Natural killer cell (primary cell): Measurements from ENCODE around the gene MPV17L2. TPM values are rescaled to one million over a fixed set of nuclear protein-coding genes. Genes with fewer than 3 reads are reported as not detected.
"Not testable (repeated sequence)": the region's sequence is repeated elsewhere in the genome, so short reads cannot be mapped to it uniquely, and the experiment has no call there.

Experiments used
- ATAC-seq, 3 donors: fragments of 150-1000 bp in 2 of 3; fragments of 200-7000 bp in 1 of 3; cut with Tn5 transposase; 1 replicate in 1 of 3; 2 replicates in 2 of 3; pipeline ENCODE4 v1.10.0; 2021; ENCODE audit warnings: mild to moderate bottlenecking in 2 of 3, moderate library complexity in 2 of 3
- DNase-seq, 2 donors: peaks; one replicate each; pipeline versions ENCODE4 v3.0.0 to v3.0.0-alpha.2; 2013 to 2021; ENCODE audit warnings: mixed read lengths in 1 of 2
- H3K27ac ChIP-seq: one replicate; pipeline ENCODE4 v1.5.1; 2013; ENCODE audit warnings: mild to moderate bottlenecking, low read length
- H3K27me3 ChIP-seq: one replicate; pipeline ENCODE4 v1.6.1; 2013; ENCODE audit warnings: low read length; ENCODE audit not compliant: control insufficient read depth, insufficient read depth
- H3K36me3 ChIP-seq: one replicate; pipeline ENCODE4 v1.6.1; 2013; ENCODE audit warnings: low read length; ENCODE audit not compliant: control insufficient read depth, insufficient read depth
- H3K4me1 ChIP-seq: one replicate; pipeline ENCODE4 v1.6.1; 2013; ENCODE audit warnings: low read length; ENCODE audit not compliant: control insufficient read depth, insufficient read depth
- H3K4me3 ChIP-seq: one replicate; pipeline ENCODE4 v1.5.1; 2013; ENCODE audit warnings: low read length
- H3K9me3 ChIP-seq: one replicate; pipeline ENCODE4 v1.6.1; 2013; ENCODE audit warnings: low read length; ENCODE audit not compliant: control insufficient read depth, insufficient read depth
- H3K27ac Mint-ChIP-seq, 2 donors: one replicate each; pipeline ENCODE4 v1.8.0; 2022; ENCODE audit warnings: mild to moderate bottlenecking in 2 of 2, mixed read lengths in 2 of 2, moderate library complexity in 1 of 2
- H3K27me3 Mint-ChIP-seq, 2 donors: one replicate each; pipeline ENCODE4 v1.8.0; 2022; ENCODE audit warnings: low read depth in 2 of 2, mixed read lengths in 2 of 2
- H3K36me3 Mint-ChIP-seq: one replicate; pipeline ENCODE4 v1.8.0; 2022; ENCODE audit warnings: mixed read lengths
- H3K4me1 Mint-ChIP-seq, 2 donors: one replicate each; pipeline ENCODE4 v1.8.0; 2022; ENCODE audit warnings: mixed read lengths in 2 of 2
- H3K4me3 Mint-ChIP-seq: one replicate; pipeline ENCODE4 v1.8.0; 2022; ENCODE audit warnings: mild to moderate bottlenecking, moderate library complexity, mixed read lengths
- H3K9me3 Mint-ChIP-seq, 2 donors: one replicate each; pipeline ENCODE4 v1.8.0; 2022; ENCODE audit warnings: mixed read lengths in 2 of 2
- whole genome bisulfite sequencing: methylation state at CpG from one replicate; pipeline ENCODE4 v1.1.7; 2013; ENCODE audit warnings: missing lambda C conversion rate; ENCODE audit not compliant: insufficient coverage; 5-methylcytosine and 5-hydroxymethylcytosine counted together
- intact Hi-C: fragments of 100-400 bp; cut with micrococcal nuclease; formaldehyde crosslinking; loops from one replicate; pipeline ENCODE4 v1.14.2; 2022
- total RNA-seq, 4 donors: library from RNA; stranded (reverse); fragments of 120-200 nt in 1 of 4; gene quantifications; one replicate each; pipeline versions ENCODE4 v1.2.3 to v1.2.4, GENCODE V29; 2013 to 2022
- TF ChIP-seq, protein P1 (sequence below): fragments of 200-600 bp; IDR thresholded peaks from one replicate; pipeline ENCODE4 v1.8.0; 2022; ENCODE audit warnings: antibody characterized with exemption

The MPV17L2 gene
- total RNA-seq, 3 donors from 2014 or later (not counting 1 experiment from before 2014, with no cell fraction given) = 4.1 to 5.6 (median 4.5) TPM

DNA sequence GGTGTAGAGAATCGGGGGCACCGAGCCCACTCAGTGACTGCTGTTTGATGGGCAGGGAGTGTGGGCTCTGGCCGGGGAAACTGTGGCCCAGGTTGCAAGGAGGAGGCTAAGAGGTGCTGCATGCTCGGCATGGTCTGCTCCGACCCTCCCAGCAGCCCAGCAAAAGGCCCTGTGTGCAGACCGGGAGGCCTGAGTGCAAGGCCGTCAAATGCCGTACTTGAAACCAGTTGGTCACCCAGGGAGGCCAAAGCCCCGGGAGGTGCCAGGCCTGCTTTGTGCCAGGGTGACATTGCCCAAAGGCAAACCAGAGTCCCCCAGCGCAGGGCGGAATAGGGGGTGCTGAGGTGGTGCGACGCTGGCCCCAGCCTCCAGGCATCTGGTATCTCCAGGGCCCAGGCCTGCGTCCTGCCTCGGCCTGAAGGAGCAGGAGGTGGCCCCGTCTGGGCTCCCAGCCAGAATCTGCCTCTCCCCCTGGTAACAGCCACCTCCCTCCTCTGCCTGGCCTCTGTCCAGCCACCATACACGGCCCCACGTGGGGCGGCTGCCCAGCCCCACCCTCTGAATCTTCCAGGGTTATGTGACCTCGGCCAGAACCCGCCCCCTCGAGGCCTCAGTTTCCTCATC is 36.1 kb upstream of the MPV17L2 start:
- Histone ChIP-seq H3K27ac (no peak overlapping the region), H3K9me3 (no peaks in the 10 kb centered on the region), H3K27me3 (no peaks in the 10 kb centered on the region), H3K36me3 (no peaks in the 10 kb centered on the region), H3K4me1 (peaks cover 31% of the 10 kb centered on the region), H3K4me3 (no peak overlapping the region)
- 68% methylated on average over 22 of the region's 22 CpGs for whole genome bisulfite sequencing
- no peak overlapping the region for H3K27ac Mint-ChIP-seq
- H3K36me3 Mint-ChIP-seq = no peaks in the 10 kb centered on the region
- TF ChIP-seq, protein P1, sequence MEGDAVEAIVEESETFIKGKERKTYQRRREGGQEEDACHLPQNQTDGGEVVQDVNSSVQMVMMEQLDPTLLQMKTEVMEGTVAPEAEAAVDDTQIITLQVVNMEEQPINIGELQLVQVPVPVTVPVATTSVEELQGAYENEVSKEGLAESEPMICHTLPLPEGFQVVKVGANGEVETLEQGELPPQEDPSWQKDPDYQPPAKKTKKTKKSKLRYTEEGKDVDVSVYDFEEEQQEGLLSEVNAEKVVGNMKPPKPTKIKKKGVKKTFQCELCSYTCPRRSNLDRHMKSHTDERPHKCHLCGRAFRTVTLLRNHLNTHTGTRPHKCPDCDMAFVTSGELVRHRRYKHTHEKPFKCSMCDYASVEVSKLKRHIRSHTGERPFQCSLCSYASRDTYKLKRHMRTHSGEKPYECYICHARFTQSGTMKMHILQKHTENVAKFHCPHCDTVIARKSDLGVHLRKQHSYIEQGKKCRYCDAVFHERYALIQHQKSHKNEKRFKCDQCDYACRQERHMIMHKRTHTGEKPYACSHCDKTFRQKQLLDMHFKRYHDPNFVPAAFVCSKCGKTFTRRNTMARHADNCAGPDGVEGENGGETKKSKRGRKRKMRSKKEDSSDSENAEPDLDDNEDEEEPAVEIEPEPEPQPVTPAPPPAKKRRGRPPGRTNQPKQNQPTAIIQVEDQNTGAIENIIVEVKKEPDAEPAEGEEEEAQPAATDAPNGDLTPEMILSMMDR = no peak
- ATAC-seq (no peak), DNase-seq (no peak)
- H3K4me1 Mint-ChIP-seq = peaks cover 17 to 37% of the 10 kb centered on the region in 2 donors
- peaks cover 0 to 2% of the 10 kb centered on the region in 2 donors for H3K27me3 Mint-ChIP-seq
- no peak overlapping the region for H3K4me3 Mint-ChIP-seq
- intact Hi-C loops = no loop called here
- no peaks in the 10 kb centered on the region for H3K9me3 Mint-ChIP-seq

- Mint-ChIP-seq H3K4me1 (peaks cover 11 to 31% of the 10 kb centered on the region in 2 donors), H3K27me3 (peaks cover 0 to 2% of the 10 kb centered on the region in 2 donors), H3K27ac (no peak overlapping the region), H3K9me3 (no peaks in the 10 kb centered on the region), H3K36me3 (no peaks in the 10 kb centered on the region), H3K4me3 (no peak overlapping the region)
- Histone ChIP-seq H3K36me3 (no peaks in the 10 kb centered on the region), H3K4me1 (peaks cover 30% of the 10 kb centered on the region), H3K9me3 (no peaks in the 10 kb centered on the region), H3K27me3 (no peaks in the 10 kb centered on the region), H3K27ac (no peak overlapping the region), H3K4me3 (no peak overlapping the region)
- TF ChIP-seq, protein P1 = no peak
- DNase-seq (no peak), ATAC-seq (no peak)
- 83% methylated on average over 17 of the region's 18 CpGs for WGBS
- intact Hi-C loops = no loop called here
These were observed 35.5 kb upstream of the MPV17L2 start for GRCh38 chr19:18157465-18158063.

DNA sequence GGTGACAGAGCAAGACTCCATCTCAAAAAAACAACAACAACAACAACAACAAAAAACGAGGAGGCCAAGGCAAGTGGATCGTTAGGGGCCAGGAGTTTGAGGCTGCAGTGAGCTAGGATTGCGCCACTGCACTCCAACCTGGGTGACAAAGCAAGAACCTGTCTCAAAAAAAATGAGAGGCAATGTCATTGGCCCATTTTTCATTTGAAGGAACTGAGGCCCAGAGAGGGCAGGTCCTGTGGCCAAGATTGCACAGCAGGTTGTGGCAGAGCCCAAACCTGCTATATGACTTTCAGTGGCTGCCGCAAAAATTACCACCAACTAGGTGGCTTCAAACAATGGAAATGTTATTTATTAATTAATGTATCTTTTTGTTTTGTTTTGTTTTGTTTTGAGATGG is 34.6 kb upstream of the MPV17L2 start:
- peaks cover 0 to 2% of the 10 kb centered on the region in 2 donors for H3K27me3 Mint-ChIP-seq
- no peak overlapping the region for H3K27ac ChIP-seq
- H3K36me3 Mint-ChIP-seq = no peaks in the 10 kb centered on the region
- ATAC-seq = no peak
- intact Hi-C loops = no loop called here
- peaks cover 27% of the 10 kb centered on the region for H3K4me1 ChIP-seq
- no peak overlapping the region for H3K4me3 ChIP-seq
- TF ChIP-seq, protein P1 = no peak
- H3K27ac Mint-ChIP-seq = no peak overlapping the region
- DNase-seq = no peak
- peaks cover 9 to 28% of the 10 kb centered on the region in 2 donors for H3K4me1 Mint-ChIP-seq
- no peaks in the 10 kb centered on the region for H3K27me3 ChIP-seq
- H3K9me3 Mint-ChIP-seq = no peaks in the 10 kb centered on the region
- 79% methylated on average over 4 of the region's 4 CpGs for WGBS
- H3K36me3 ChIP-seq = peaks cover 7% of the 10 kb centered on the region
- no peak overlapping the region for H3K4me3 Mint-ChIP-seq
- H3K9me3 ChIP-seq = no peaks in the 10 kb centered on the region

GRCh38 chr19:18159059-18159616 is 33.9 kb upstream of the MPV17L2 start:
- H3K36me3 ChIP-seq, H3K36me3 Mint-ChIP-seq, H3K27me3 ChIP-seq, H3K27ac Mint-ChIP-seq, DNase-seq, H3K27ac ChIP-seq, intact Hi-C loops, H3K4me3 ChIP-seq, H3K4me3 Mint-ChIP-seq, H3K9me3 Mint-ChIP-seq, ATAC-seq, H3K27me3 Mint-ChIP-seq, H3K9me3 ChIP-seq: not testable (repeated sequence)
- H3K4me1 Mint-ChIP-seq = peaks cover 5 to 24% of the 10 kb centered on the region in 2 donors
- peaks cover 21% of the 10 kb centered on the region for H3K4me1 ChIP-seq
- WGBS = 95% methylated on average over 4 of the region's 6 CpGs
